ENCODE results near the gene PRKN. TPM values are rescaled to one million over a fixed set of nuclear protein-coding genes. Genes with fewer than 3 reads are reported as not detected.

Gene PRKN
- total RNA-seq, 1 experiment from 2014 or later: 1.2 TPM

GRCh38 chr6:161415302-161415855 is 1312.2 kb downstream of the PRKN start:
- TF ChIP-seq CTCF (conservative IDR thresholded peaks at IDR 0.05; ENCODE audit: low read depth, low read length) (no peak), EZH2 (IDR thresholded peaks at IDR 0.05; ENCODE audit: borderline replicate concordance, low read depth, low read length, poor library complexity, severe bottlenecking) (no peak)
- Histone ChIP-seq H3K9me3 (ENCODE audit: low read depth, low read length, poor library complexity, severe bottlenecking) (no peaks in the 10 kb centered on the region), H3K27me3 (replicated peaks; ENCODE audit: insufficient read depth, low read depth, low read length, poor library complexity) (no peaks in the 10 kb centered on the region), H3K36me3 (ENCODE audit: insufficient read depth, low read length, poor library complexity, severe bottlenecking) (no peaks in the 10 kb centered on the region), H3K27ac (ENCODE audit: low read depth, low read length, poor library complexity, severe bottlenecking) (no peak overlapping the region), H3K4me3 (ENCODE audit: low read depth, low read length, poor library complexity, severe bottlenecking) (no peak overlapping the region), H3K4me1 (ENCODE audit: insufficient read depth, low read length, poor library complexity, severe bottlenecking) (peaks cover 10% of the 10 kb centered on the region)
- POLR2A ChIA-PET (ENCODE audit: low non-redundant PET): no interaction called here
- CTCF ChIA-PET: no interaction called here
- DNase-seq (ENCODE audit: low spot score): no peak
- BruUV-seq (replicated peaks): no TSS peak
- intact Hi-C loops (cut with micrococcal nuclease; ENCODE audit: unreplicated experiment): no loop called here

DNA sequence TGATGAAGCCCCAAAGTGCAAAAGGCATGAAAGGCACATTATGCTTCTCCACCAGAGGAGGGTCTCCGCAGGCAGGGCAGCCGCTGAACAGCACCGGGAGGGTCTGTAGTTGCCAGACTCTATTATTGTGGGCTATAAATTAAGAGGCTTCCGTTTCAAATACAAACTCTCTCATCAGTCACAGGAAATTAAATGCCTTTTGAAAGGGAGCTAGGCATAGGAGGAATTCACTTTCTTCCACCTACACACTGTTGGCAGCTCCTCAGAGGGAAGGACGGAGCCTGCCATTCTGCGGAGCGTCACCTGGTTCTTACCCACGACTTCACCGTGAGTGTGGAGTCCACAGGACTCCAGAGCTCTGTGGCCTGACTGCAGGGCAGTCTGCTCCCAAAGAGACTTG is 1312.9 kb downstream of the PRKN start:
- H3K4me1 ChIP-seq (ENCODE audit: insufficient read depth, low read length, poor library complexity, severe bottlenecking): peaks cover 10% of the 10 kb centered on the region
- no peak for DNase-seq (ENCODE audit: low spot score)
- no TSS peak for BruUV-seq (replicated peaks)
- intact Hi-C loops (cut with micrococcal nuclease; ENCODE audit: unreplicated experiment): no loop called here
- no peaks in the 10 kb centered on the region for H3K27me3 ChIP-seq (replicated peaks; ENCODE audit: insufficient read depth, low read depth, low read length, poor library complexity)
- no peak for TF ChIP-seq EZH2 (IDR thresholded peaks at IDR 0.05; ENCODE audit: borderline replicate concordance, low read depth, low read length, poor library complexity, severe bottlenecking)
- no peak for TF ChIP-seq CTCF (conservative IDR thresholded peaks at IDR 0.05; ENCODE audit: low read depth, low read length)
- H3K9me3 ChIP-seq (ENCODE audit: low read depth, low read length, poor library complexity, severe bottlenecking): no peaks in the 10 kb centered on the region
- H3K27ac ChIP-seq (ENCODE audit: low read depth, low read length, poor library complexity, severe bottlenecking): no peak overlapping the region
- H3K36me3 ChIP-seq (ENCODE audit: insufficient read depth, low read length, poor library complexity, severe bottlenecking): no peaks in the 10 kb centered on the region
- H3K4me3 ChIP-seq (ENCODE audit: low read depth, low read length, poor library complexity, severe bottlenecking): no peak overlapping the region
- CTCF ChIA-PET: no interaction called here
- POLR2A ChIA-PET (ENCODE audit: low non-redundant PET): no interaction called here

DNA sequence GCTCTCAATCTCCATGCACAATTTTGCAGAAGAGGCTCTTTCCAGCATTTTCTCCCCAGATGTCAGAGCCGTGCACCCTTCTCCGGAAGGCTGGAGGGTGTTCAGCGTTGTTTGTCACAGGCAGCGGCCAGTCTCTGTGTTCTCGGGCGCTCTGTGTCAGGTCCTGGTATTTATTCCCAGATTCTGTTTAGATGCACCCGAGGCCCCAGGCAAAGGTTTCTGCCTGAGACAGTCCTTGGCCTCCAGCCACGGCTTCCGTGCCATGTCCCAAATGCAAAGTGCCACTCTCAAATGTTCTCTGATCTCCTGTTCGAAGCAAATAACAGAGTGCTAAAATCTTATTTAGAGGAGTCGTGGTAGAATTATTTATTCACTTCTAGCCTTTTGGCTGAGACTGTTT is 1313.4 kb downstream of the PRKN start:
- DNase-seq (ENCODE audit: low spot score): no peak
- TF ChIP-seq CTCF (conservative IDR thresholded peaks at IDR 0.05; ENCODE audit: low read depth, low read length) (no peak), EZH2 (IDR thresholded peaks at IDR 0.05; ENCODE audit: borderline replicate concordance, low read depth, low read length, poor library complexity, severe bottlenecking) (no peak)
- Histone ChIP-seq H3K36me3 (ENCODE audit: insufficient read depth, low read length, poor library complexity, severe bottlenecking) (no peaks in the 10 kb centered on the region), H3K9me3 (ENCODE audit: low read depth, low read length, poor library complexity, severe bottlenecking) (no peaks in the 10 kb centered on the region), H3K4me3 (ENCODE audit: low read depth, low read length, poor library complexity, severe bottlenecking) (no peak overlapping the region), H3K27ac (ENCODE audit: low read depth, low read length, poor library complexity, severe bottlenecking) (no peak overlapping the region), H3K4me1 (ENCODE audit: insufficient read depth, low read length, poor library complexity, severe bottlenecking) (peaks cover 10% of the 10 kb centered on the region), H3K27me3 (replicated peaks; ENCODE audit: insufficient read depth, low read depth, low read length, poor library complexity) (no peaks in the 10 kb centered on the region)
- POLR2A ChIA-PET (ENCODE audit: low non-redundant PET): no interaction called here
- BruUV-seq (replicated peaks): no TSS peak
- CTCF ChIA-PET: no interaction called here
- intact Hi-C loops (cut with micrococcal nuclease; ENCODE audit: unreplicated experiment): no loop called here

Measured in A673 (cell line).